GM20000 (cell line): ENCODE data around the gene PRRC2C.
"Not testable (repeated sequence)": the region's sequence is repeated elsewhere in the genome, so short reads cannot be mapped to it uniquely, and the experiment has no call there.

Experiments used
- DNase-seq: peaks from one replicate; pipeline ENCODE4 v3.0.0; 2012; ENCODE audit warnings: low spot score
- CTCF ChIP-seq: IDR thresholded peaks from 2 replicates; pipeline ENCODE4 v1.5.1; 2012; ENCODE audit warnings: mild to moderate bottlenecking, control low read depth; ENCODE audit errors: extremely low read depth, missing control alignments

The PRRC2C gene

DNA sequence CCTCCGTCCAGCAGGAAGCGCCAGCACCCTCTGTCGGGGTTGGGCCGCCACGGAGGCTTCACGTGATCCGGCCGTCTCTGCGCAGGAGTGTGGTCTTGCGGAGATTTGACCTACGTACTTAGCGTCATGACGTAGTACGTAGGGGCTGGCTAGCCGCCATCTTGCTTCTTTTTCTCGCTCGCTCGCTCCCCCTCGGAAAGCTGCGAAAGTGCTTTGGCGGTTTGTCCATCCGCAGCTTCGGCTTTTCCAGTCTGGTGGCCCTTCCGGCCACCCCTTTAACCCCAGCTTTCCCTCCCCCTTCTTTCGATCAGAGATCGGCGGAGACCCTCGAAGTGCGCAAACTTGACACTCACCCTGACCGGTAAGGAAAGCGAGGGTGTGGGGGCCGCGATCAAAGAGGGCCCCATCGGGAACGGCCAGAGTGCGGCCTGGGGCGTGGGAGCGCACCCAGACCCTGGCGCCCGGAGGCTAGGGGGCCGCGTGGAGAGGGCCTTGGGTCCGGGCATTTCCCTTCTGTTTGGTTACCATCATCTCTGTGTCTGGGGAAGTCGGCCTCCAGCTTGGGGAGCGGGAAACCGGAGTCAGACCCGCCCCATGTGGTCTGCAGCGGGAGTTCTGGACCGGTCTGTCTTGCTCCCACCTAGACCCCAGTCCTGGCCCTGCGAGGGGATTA, at the start of gene PRRC2C:
Gene PRRC2C (plus strand): TSS at position 156 of the 673 bp plus-strand sequence. CDS start 26,559 bp downstream, outside the sequence.
- peak; percentile 72 for TF ChIP-seq CTCF

DNA sequence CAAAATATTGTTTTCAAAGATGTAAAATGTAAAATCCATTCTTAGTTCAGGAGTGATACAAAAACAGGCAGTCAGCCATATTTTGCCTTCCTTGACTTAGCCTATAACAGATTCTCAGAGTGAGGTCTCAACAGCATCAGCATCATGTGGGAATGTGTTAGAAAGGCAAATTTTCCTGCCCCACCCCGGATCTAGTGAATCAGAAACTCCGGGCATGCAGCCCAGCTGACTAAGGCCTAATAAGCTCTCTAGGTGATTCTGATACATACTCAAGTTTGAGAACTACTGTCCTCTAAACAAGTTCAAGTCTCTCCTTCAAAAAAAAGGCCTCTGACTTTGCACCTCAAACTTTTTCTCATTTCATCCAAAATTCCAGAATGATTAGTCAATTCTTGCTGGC, 46.9 kb upstream of the PRRC2C start:
- no peak for TF ChIP-seq CTCF
- DNase-seq = no peak

More for the DNA sequence above, at the start of gene PRRC2C:
- peak; percentile 88 for DNase-seq

- not testable (repeated sequence) for DNase-seq
Measured at GRCh38 chr1:171440201-171440600, 45.1 kb upstream of the PRRC2C start.

- DNase-seq = not testable (repeated sequence)
Measured at GRCh38 chr1:171441278-171441895, 43.9 kb upstream of the PRRC2C start.

GRCh38 chr1:171446386-171446785, 38.9 kb upstream of the PRRC2C start:
- no peak for TF ChIP-seq CTCF
- no peak for DNase-seq

GRCh38 chr1:171455967-171456366, 29.4 kb upstream of the PRRC2C start:
- no peak for TF ChIP-seq CTCF
- no peak for DNase-seq

GRCh38 chr1:171457412-171457811, 27.9 kb upstream of the PRRC2C start:
- DNase-seq = no peak
- TF ChIP-seq CTCF = no peak

GRCh38 chr1:171460018-171460620, 25.2 kb upstream of the PRRC2C start:
- no peak for TF ChIP-seq CTCF
- no peak for DNase-seq
